Measurements from ENCODE around the gene MAN1A2. TPM values are rescaled to one million over a fixed set of nuclear protein-coding genes. Genes with fewer than 3 reads are reported as not detected.

MAN1A2 gene
- polyA plus RNA-seq, 1 donor from 2014 or later, result 25.0 TPM

DNA sequence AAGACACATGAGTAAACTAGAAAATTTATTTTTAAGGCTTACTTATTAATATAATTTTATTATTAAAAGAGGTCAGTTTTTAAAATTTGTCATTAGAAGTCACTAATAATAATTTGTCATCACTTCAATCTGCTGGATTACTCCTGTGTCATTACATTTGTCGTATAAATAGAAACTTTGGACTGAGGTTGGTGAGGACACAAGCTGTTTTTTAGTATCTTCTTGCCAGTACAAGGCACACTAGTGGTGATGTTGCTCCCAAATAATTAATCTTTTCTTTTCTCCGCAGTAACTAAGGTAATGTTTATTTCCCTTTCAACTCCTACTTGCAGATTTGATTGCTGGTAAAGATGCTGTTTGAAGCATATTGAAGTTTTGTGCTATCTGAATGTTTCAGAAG lies 179.2 kb downstream of the MAN1A2 start:
- no peaks in the 10 kb centered on the region for H3K79me2 ChIP-seq (replicated peaks; ENCODE audit: insufficient read depth, low read length)
- H3K27ac ChIP-seq (ENCODE audit: low read length), result no peak overlapping the region
- H3F3A ChIP-seq (ENCODE audit: insufficient read depth, low read length, poor library complexity, severe bottlenecking), result no peaks in the 10 kb centered on the region
- no peaks in the 10 kb centered on the region for H3K27me3 ChIP-seq (ENCODE audit: insufficient read depth, low read depth, low read length)
- no peaks in the 10 kb centered on the region for H3K9me3 ChIP-seq (ENCODE audit: low read length)
- TF ChIP-seq POLR2AphosphoS5 (IDR thresholded peaks at IDR 0.05), result no peak
- no peak for TF ChIP-seq MXI1 (conservative IDR thresholded peaks at IDR 0.05; ENCODE audit: poor library complexity, severe bottlenecking)
- TF ChIP-seq REST (IDR thresholded peaks at IDR 0.05; ENCODE audit: borderline replicate concordance), result no peak
- TF ChIP-seq, protein P1, sequence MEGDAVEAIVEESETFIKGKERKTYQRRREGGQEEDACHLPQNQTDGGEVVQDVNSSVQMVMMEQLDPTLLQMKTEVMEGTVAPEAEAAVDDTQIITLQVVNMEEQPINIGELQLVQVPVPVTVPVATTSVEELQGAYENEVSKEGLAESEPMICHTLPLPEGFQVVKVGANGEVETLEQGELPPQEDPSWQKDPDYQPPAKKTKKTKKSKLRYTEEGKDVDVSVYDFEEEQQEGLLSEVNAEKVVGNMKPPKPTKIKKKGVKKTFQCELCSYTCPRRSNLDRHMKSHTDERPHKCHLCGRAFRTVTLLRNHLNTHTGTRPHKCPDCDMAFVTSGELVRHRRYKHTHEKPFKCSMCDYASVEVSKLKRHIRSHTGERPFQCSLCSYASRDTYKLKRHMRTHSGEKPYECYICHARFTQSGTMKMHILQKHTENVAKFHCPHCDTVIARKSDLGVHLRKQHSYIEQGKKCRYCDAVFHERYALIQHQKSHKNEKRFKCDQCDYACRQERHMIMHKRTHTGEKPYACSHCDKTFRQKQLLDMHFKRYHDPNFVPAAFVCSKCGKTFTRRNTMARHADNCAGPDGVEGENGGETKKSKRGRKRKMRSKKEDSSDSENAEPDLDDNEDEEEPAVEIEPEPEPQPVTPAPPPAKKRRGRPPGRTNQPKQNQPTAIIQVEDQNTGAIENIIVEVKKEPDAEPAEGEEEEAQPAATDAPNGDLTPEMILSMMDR (IDR thresholded peaks at IDR 0.05; ENCODE audit: poor library complexity, severe bottlenecking), result no peak
- TF ChIP-seq TAF1 (IDR thresholded peaks at IDR 0.05; ENCODE audit: low read depth), result no peak
- TF ChIP-seq EZH2 (IDR thresholded peaks at IDR 0.05; ENCODE audit: borderline replicate concordance, insufficient read depth, low read length, poor library complexity, severe bottlenecking), result no peak
- no peaks in the 10 kb centered on the region for H4K20me1 ChIP-seq (ENCODE audit: insufficient read depth)
- H3K36me3 ChIP-seq (ENCODE audit: insufficient read depth, low read length), result no peaks in the 10 kb centered on the region
- H2AFZ ChIP-seq (ENCODE audit: low read depth, low read length), result no peak overlapping the region
- H3K4me3 ChIP-seq (ENCODE audit: low read length), result no peak overlapping the region
- no peak overlapping the region for H3K9ac ChIP-seq (ENCODE audit: low read length)
- no peaks in the 10 kb centered on the region for H3K9me2 ChIP-seq (ENCODE audit: insufficient read depth, low read length)
- H3K4me2 ChIP-seq (ENCODE audit: low read length), result no peak overlapping the region

DNA sequence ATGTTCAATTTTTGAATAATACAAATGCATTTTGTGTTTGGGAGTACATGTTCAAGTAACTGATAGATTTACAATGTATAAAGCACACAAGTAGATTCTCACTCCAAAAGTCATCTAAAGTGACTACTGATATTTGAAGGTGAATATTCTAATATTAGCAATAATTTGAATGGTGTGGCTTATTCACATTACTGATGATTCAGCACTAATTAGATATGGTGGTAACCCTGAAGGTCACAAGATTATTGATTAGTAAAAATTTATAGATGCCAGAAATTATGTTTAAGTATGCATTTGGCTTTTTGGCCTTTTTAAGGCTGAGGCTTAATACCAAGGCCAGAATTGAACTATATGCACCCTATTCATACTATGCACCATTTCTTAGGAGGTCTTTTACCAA lies 186.2 kb downstream of the MAN1A2 start:
- TF ChIP-seq, protein P1 (IDR thresholded peaks at IDR 0.05; ENCODE audit: poor library complexity, severe bottlenecking), result no peak
- TF ChIP-seq RAD21 (conservative IDR thresholded peaks at IDR 0.05) (no peak), EP300 (conservative IDR thresholded peaks at IDR 0.05; ENCODE audit: poor library complexity, severe bottlenecking) (no peak), TAF1 (IDR thresholded peaks at IDR 0.05; ENCODE audit: low read depth) (no peak), EZH2 (IDR thresholded peaks at IDR 0.05; ENCODE audit: borderline replicate concordance, insufficient read depth, low read length, poor library complexity, severe bottlenecking) (no peak), POLR2AphosphoS5 (IDR thresholded peaks at IDR 0.05) (no peak), MXI1 (conservative IDR thresholded peaks at IDR 0.05; ENCODE audit: poor library complexity, severe bottlenecking) (no peak), REST (IDR thresholded peaks at IDR 0.05; ENCODE audit: borderline replicate concordance) (no peak), SMC3 (conservative IDR thresholded peaks at IDR 0.05; ENCODE audit: poor library complexity) (no peak)
- Histone ChIP-seq H2AFZ (ENCODE audit: low read depth, low read length) (no peak overlapping the region), H3K27ac (ENCODE audit: low read length) (no peak overlapping the region), H3K9me2 (ENCODE audit: insufficient read depth, low read length) (no peaks in the 10 kb centered on the region), H3K9me3 (ENCODE audit: low read length) (no peaks in the 10 kb centered on the region), H3K4me2 (ENCODE audit: low read length) (no peak overlapping the region), H3F3A (ENCODE audit: insufficient read depth, low read length, poor library complexity, severe bottlenecking) (no peaks in the 10 kb centered on the region), H3K27me3 (ENCODE audit: insufficient read depth, low read depth, low read length) (no peaks in the 10 kb centered on the region), H4K20me1 (ENCODE audit: insufficient read depth) (no peaks in the 10 kb centered on the region), H3K79me2 (replicated peaks; ENCODE audit: insufficient read depth, low read length) (no peaks in the 10 kb centered on the region), H3K4me3 (ENCODE audit: low read length) (no peak overlapping the region), H3K9ac (ENCODE audit: low read length) (no peak overlapping the region), H3K36me3 (ENCODE audit: insufficient read depth, low read length) (no peaks in the 10 kb centered on the region)
